HUES6 (cell line): Measurements from ENCODE around the gene ITGA11.

Experiments
- H3K27ac ChIP-seq: 2 replicates; pipeline ENCODE4 v1.7.0; 2013; ENCODE audit warnings: low read depth, mild to moderate bottlenecking, low read length, inconsistent platforms
- H3K27me3 ChIP-seq: 2 replicates; pipeline ENCODE4 v1.6.1; 2013; ENCODE audit warnings: low read length; ENCODE audit not compliant: control insufficient read depth, insufficient read depth
- H3K36me3 ChIP-seq: 2 replicates; pipeline ENCODE4 v1.6.1; 2013; ENCODE audit warnings: low read length; ENCODE audit not compliant: control insufficient read depth, insufficient read depth
- H3K4me1 ChIP-seq: 2 replicates; pipeline ENCODE4 v1.6.1; 2013; ENCODE audit warnings: low read length; ENCODE audit not compliant: control insufficient read depth, insufficient read depth
- H3K4me3 ChIP-seq: 2 replicates; pipeline ENCODE4 v1.5.1; 2013; ENCODE audit warnings: low read depth, low read length
- H3K9ac ChIP-seq: one replicate; pipeline ENCODE4 v1.6.1; 2013; ENCODE audit warnings: mild to moderate bottlenecking, low read length
- H3K9me3 ChIP-seq: 2 replicates; pipeline ENCODE4 v1.6.1; 2013; ENCODE audit warnings: low read depth, low read length; ENCODE audit not compliant: control insufficient read depth, insufficient read depth

The ITGA11 gene

GRCh38 chr15:68322796-68323195 is 109.2 kb downstream of the ITGA11 start:
- Histone ChIP-seq H3K9me3 (no peaks in the 10 kb centered on the region), H3K9ac (no peak overlapping the region), H3K4me3 (no peak overlapping the region), H3K27me3 (no peaks in the 10 kb centered on the region), H3K4me1 (peaks cover 9% of the 10 kb centered on the region), H3K27ac (no peak overlapping the region), H3K36me3 (no peaks in the 10 kb centered on the region)

GRCh38 chr15:68321229-68321628 is 110.7 kb downstream of the ITGA11 start:
- Histone ChIP-seq H3K4me3 (no peak overlapping the region), H3K27me3 (no peaks in the 10 kb centered on the region), H3K9me3 (no peaks in the 10 kb centered on the region), H3K27ac (no peak overlapping the region), H3K36me3 (no peaks in the 10 kb centered on the region), H3K4me1 (peaks cover 2% of the 10 kb centered on the region), H3K9ac (no peak overlapping the region)

DNA sequence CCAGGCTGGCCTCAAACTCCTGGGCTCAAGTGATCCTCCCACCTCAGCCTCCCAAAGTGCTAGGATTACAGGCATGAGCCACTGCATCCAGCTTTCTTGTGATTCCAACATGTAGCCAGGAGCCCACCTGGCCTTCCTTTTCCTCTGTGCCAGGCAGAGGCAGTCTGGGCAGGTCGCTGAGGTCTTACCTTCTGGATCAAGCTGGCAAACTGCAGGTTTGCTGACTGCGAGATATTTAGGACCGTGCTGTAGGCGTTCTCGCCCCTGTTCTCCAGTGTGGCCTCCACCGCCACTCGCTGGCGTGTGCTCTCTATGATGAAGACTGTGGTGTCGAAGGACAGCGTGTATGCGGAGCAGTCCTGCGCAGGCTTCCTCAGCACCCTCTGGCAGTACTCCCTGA is 112.0 kb downstream of the ITGA11 start:
- Histone ChIP-seq H3K4me1 (peaks cover 12% of the 10 kb centered on the region), H3K27ac (no peak overlapping the region), H3K4me3 (no peak overlapping the region), H3K9ac (no peak overlapping the region), H3K36me3 (no peaks in the 10 kb centered on the region), H3K27me3 (no peaks in the 10 kb centered on the region), H3K9me3 (no peaks in the 10 kb centered on the region)

- Histone ChIP-seq H3K9me3 (no peaks in the 10 kb centered on the region), H3K27ac (no peak overlapping the region), H3K4me3 (no peak overlapping the region), H3K9ac (no peak overlapping the region), H3K36me3 (no peaks in the 10 kb centered on the region), H3K4me1 (peaks cover 12% of the 10 kb centered on the region), H3K27me3 (no peaks in the 10 kb centered on the region)
Measured at GRCh38 chr15:68318931-68319909, 112.7 kb downstream of the ITGA11 start.

DNA sequence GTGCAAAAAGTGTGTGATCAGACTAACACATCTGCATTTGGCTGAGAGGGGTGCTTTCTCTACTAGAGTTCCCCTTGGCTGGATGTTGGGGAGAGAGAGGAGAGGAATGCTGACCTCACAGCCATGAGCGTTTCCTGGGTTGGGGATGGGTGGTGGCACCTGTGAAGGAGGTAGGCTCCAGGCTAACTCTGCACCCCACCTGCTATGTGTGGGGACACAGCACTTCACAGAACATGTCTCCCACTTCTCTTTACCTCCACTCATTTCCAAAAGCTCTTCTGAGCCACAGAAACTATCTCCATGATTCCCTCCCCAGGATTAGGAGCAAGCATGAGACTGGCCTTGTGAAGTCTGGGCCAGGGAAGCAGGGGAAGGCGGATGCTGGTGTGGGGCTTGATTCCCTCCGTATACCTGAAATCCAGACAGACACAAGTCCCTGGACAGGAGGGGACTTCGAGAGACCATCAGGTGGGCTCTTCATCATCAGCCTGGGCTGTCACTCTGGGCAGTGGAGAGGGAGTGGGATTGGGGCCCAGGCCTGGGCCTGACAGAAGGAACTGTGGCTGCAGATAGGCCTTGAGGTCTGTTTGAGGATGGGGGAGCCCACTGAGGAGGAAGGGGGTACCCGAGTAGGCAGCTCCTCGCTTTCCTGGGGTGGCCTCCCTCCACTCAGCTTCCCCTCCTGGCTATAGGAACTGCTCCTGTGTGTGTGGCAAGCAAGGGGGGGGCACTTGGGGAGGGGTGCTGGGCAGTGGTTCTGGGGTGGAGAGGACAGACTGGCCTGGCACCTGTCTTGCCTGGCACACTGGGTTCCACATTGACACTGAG is 113.7 kb downstream of the ITGA11 start:
- H3K9ac ChIP-seq = no peak overlapping the region
- H3K27me3 ChIP-seq = no peaks in the 10 kb centered on the region
- H3K36me3 ChIP-seq = no peaks in the 10 kb centered on the region
- peaks cover 12% of the 10 kb centered on the region for H3K4me1 ChIP-seq
- no peaks in the 10 kb centered on the region for H3K9me3 ChIP-seq
- no peak overlapping the region for H3K27ac ChIP-seq
- H3K4me3 ChIP-seq = no peak overlapping the region

- H3K4me1 ChIP-seq = peaks cover 12% of the 10 kb centered on the region
- H3K9ac ChIP-seq = no peak overlapping the region
- no peaks in the 10 kb centered on the region for H3K36me3 ChIP-seq
- H3K4me3 ChIP-seq = no peak overlapping the region
- no peaks in the 10 kb centered on the region for H3K9me3 ChIP-seq
- H3K27ac ChIP-seq = no peak overlapping the region
- no peaks in the 10 kb centered on the region for H3K27me3 ChIP-seq
Measured at GRCh38 chr15:68317281-68318007, 114.5 kb downstream of the ITGA11 start.

DNA sequence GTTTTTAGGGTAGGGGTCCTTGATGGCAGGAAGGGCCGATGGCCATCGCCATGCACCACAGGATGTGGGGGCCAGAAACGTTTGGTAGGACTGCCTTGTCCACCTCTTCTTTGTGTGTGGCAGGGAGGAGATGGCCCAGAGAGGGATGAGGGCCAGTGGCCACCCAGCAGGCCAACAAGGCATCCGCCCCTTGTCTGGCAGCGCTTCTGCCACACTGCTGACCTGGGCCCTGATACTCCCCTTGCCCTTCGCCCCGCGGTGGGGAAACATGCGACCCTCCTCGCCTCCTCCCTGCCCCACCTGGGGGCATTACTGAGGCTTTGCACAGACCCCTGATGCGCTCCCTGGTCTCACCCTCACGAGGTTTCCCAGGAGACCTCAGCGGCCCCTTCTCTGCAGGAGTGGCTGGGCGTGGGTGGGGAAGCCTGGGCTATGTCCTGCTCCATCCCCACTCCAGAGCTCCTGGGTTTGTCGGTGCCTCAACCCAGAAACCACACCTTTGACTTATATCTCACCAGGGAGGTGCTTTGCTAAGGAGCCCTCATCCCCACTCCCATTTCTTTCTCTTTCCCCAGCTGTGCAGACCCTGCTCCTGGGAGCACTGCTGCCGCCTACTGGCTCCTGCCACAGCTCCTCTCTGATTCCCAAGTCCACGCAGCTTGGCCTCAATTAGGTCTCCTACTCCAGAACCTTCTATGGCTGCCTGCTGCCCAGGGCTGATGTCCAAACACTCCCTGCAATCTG is 115.7 kb downstream of the ITGA11 start:
- Histone ChIP-seq H3K4me3 (no peak overlapping the region), H3K9ac (no peak overlapping the region), H3K27ac (no peak overlapping the region)

DNA sequence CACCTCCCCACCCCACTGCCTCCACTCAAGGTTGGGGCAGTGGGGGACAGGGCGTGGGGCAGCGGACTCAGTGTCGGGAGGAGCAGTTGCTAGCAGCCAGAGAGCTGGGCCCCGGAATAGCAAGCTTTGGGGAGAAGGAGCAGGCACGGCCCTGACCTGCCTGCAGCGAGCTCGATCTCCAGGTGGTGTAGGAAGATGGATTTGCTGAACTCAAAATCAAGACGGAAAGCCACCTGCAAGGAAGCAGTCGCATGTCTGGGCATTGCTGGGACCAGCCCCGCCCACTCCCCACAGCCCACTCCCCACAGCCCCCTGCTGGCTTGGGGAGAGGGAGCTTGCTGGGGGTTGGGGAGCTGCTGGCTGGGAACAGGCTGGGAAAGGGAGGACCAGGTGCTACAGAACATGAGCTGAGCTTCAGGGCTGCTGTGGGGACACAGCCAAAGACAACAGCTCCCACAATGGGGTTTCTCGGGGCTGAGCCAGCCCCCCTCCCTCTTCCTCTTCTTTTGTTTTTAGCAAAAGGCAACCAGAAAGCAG is 116.4 kb downstream of the ITGA11 start:
- no peaks in the 10 kb centered on the region for H3K36me3 ChIP-seq
- H3K9ac ChIP-seq = no peak overlapping the region
- H3K27ac ChIP-seq = no peak overlapping the region
- H3K4me1 ChIP-seq = peaks cover 12% of the 10 kb centered on the region
- no peaks in the 10 kb centered on the region for H3K27me3 ChIP-seq
- H3K4me3 ChIP-seq = no peak overlapping the region
- no peaks in the 10 kb centered on the region for H3K9me3 ChIP-seq

More for the DNA sequence above, 115.7 kb downstream of the ITGA11 start:
- no peaks in the 10 kb centered on the region for H3K27me3 ChIP-seq
- H3K4me1 ChIP-seq = peaks cover 12% of the 10 kb centered on the region
- H3K36me3 ChIP-seq = no peaks in the 10 kb centered on the region
- no peaks in the 10 kb centered on the region for H3K9me3 ChIP-seq

DNA sequence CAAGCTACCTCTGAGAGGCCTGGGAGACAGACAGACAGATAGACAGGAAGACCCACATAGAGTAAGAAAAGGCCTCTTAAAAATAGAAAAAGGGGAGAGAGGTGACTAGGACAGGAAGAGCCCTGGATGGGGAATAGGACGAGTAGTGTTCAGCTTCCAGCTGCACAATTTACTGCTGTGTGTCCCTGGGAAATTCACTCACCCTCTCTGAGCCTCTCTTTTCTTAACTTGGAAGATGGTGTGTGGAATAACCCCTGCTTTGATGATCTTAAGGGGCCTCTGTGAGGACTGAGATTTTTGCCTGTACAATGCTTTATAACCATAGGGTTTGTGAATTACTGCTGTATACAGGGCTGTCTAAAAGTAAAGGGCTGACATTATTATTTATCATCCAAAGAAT is 116.9 kb downstream of the ITGA11 start:
- peaks cover 12% of the 10 kb centered on the region for H3K4me1 ChIP-seq
- H3K9me3 ChIP-seq = no peaks in the 10 kb centered on the region
- H3K36me3 ChIP-seq = no peaks in the 10 kb centered on the region
- no peak overlapping the region for H3K9ac ChIP-seq
- H3K4me3 ChIP-seq = no peak overlapping the region
- H3K27me3 ChIP-seq = no peaks in the 10 kb centered on the region
- no peak overlapping the region for H3K27ac ChIP-seq

DNA sequence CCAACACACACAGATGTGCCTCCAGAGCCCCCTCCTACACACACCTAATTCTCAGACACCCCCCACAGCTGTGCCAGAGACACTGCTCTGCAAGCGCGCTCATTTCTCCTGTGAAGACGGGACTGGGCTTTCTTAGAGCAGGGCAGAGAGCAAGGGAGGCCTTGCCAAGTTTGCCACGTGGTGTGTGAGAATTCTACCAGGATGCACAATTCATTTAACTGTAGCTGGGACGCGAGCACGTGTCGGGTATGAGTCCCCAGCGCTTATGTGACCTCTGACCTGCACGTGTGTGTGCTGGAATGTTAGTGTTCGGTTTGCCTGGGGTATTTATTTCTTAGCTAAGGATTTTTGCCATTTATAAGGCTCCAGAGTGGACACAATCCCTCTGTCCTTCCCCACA is 117.4 kb downstream of the ITGA11 start:
- Histone ChIP-seq H3K9ac (no peak overlapping the region), H3K4me3 (no peak overlapping the region), H3K9me3 (no peaks in the 10 kb centered on the region)

More for the DNA sequence above, 117.4 kb downstream of the ITGA11 start:
- peaks cover 12% of the 10 kb centered on the region for H3K4me1 ChIP-seq
- H3K27ac ChIP-seq = no peak overlapping the region
- H3K36me3 ChIP-seq = no peaks in the 10 kb centered on the region
- H3K27me3 ChIP-seq = no peaks in the 10 kb centered on the region
